ENCODE data around the gene PIP5K1B. TPM values are rescaled to one million over a fixed set of nuclear protein-coding genes. Genes with fewer than 3 reads are reported as not detected.

The PIP5K1B gene
- total and polyA plus RNA-seq, 7 donors = 10.3 to 72.6 (median 23.5) TPM

- WGBS, 2 donors = 86 to 89% methylated on average over 1 of the region's 1 CpG
- Histone ChIP-seq H3K4me1 (peaks cover 0 to 6% (median 4%) of the 10 kb centered on the region in 4 donors), H3K27me3 (no peaks in the 10 kb centered on the region), H3K4me3 (no peak overlapping the region), H3K36me3 (no peaks in the 10 kb centered on the region), H3K27ac (no peak overlapping the region), H3K9me3 (no peaks in the 10 kb centered on the region)
- TF ChIP-seq POLR2A (IDR thresholded peaks at IDR 0.05) (no peak), CTCF (IDR thresholded peaks at IDR 0.05) (no peak), EP300 (IDR thresholded peaks at IDR 0.05) (no peak), POLR2AphosphoS5 (IDR thresholded peaks at IDR 0.05) (no peak)
- intact Hi-C loops (cut with DNase I) = no loop called here
- no peak for DNase-seq
These were observed 326.0 kb downstream of the PIP5K1B start for GRCh38 chr9:69030851-69031645.

- no peak for DNase-seq
- 30 to 66% methylated on average over 2 of the region's 2 CpGs for WGBS, 2 donors
- H3K27ac ChIP-seq = no peak overlapping the region
These were observed 329.0 kb downstream of the PIP5K1B start for GRCh38 chr9:69034071-69034470.

GRCh38 chr9:69035438-69036308, 330.6 kb downstream of the PIP5K1B start, which contains the start of gene FXN:
Gene FXN (plus strand): TSS chr9:69035752. CDS start chr9:69035783, 31 bp downstream.
- H3K4me3 ChIP-seq = peak within 1 kb of the TSS; percentile 43 to 68 (median 64)
- WGBS, 2 donors = 1% methylated on average over 75 of the region's 75 CpGs
- intact Hi-C loops (cut with DNase I) = loop anchor here (1.0 kb wide), 1 partner anchor 157 kb away; no protein-coding TSS in a partner anchor

More at GRCh38 chr9:69034071-69034470, 329.0 kb downstream of the PIP5K1B start:
- no peak for TF ChIP-seq POLR2A (IDR thresholded peaks at IDR 0.05)
- TF ChIP-seq POLR2AphosphoS5 (IDR thresholded peaks at IDR 0.05) = no peak
- no peak for TF ChIP-seq EP300 (IDR thresholded peaks at IDR 0.05)
- no peak for TF ChIP-seq CTCF (IDR thresholded peaks at IDR 0.05)
- H3K4me1 ChIP-seq = peaks cover 0 to 15% (median 12%) of the 10 kb centered on the region in 4 donors
- no peaks in the 10 kb centered on the region for H3K27me3 ChIP-seq
- no peaks in the 10 kb centered on the region for H3K36me3 ChIP-seq
- no peaks in the 10 kb centered on the region for H3K9me3 ChIP-seq
- no peak overlapping the region for H3K4me3 ChIP-seq
- intact Hi-C loops (cut with DNase I) = no loop called here

GRCh38 chr9:69036309-69036708, 331.3 kb downstream of the PIP5K1B start:
- Histone ChIP-seq H3K9me3 (no peaks in the 10 kb centered on the region), H3K27ac (peak overlapping the region; percentile 83 to 86 (median 85)), H3K4me1 (peaks cover 0 to 15% (median 12%) of the 10 kb centered on the region in 4 donors), H3K27me3 (no peaks in the 10 kb centered on the region), H3K4me3 (peak overlapping the region; percentile 43 to 68 (median 64)), H3K36me3 (no peaks in the 10 kb centered on the region)
- TF ChIP-seq EP300 (IDR thresholded peaks at IDR 0.05) (no peak), CTCF (IDR thresholded peaks at IDR 0.05) (no peak), POLR2A (IDR thresholded peaks at IDR 0.05) (no peak), POLR2AphosphoS5 (IDR thresholded peaks at IDR 0.05) (no peak)
- WGBS, 2 donors = 2 to 10% methylated on average over 14 of the region's 14 CpGs
- no peak for DNase-seq
- intact Hi-C loops (cut with DNase I) = no loop called here

More at GRCh38 chr9:69035438-69036308, 330.6 kb downstream of the PIP5K1B start, which contains the start of gene FXN:
- Histone ChIP-seq H3K27ac (peak within 1 kb of the TSS; percentile 83 to 86 (median 85)), H3K9me3 (no peaks in the 10 kb centered on the region), H3K36me3 (no peaks in the 10 kb centered on the region), H3K4me1 (peaks cover 0 to 15% (median 12%) of the 10 kb centered on the region in 4 donors), H3K27me3 (no peaks in the 10 kb centered on the region)
- DNase-seq = peak; percentile 90
- TF ChIP-seq POLR2AphosphoS5 (IDR thresholded peaks at IDR 0.05) = peak in 2 of 4 donors; percentile 50 to 61
- no peak for TF ChIP-seq EP300 (IDR thresholded peaks at IDR 0.05)
- TF ChIP-seq POLR2A (IDR thresholded peaks at IDR 0.05) = no peak
- TF ChIP-seq CTCF (IDR thresholded peaks at IDR 0.05) = peak; percentile 82 to 99 (median 90)

Measured in sigmoid colon (tissue), 7 donors.